ENCODE measurements around the gene VIT.

The VIT gene

GRCh38 chr2:36667931-36668330, 28.6 kb upstream of the VIT start:
- TF ChIP-seq CTCF (conservative IDR thresholded peaks at IDR 0.05): no peak
- no peak overlapping the region for H3K27ac ChIP-seq

DNA sequence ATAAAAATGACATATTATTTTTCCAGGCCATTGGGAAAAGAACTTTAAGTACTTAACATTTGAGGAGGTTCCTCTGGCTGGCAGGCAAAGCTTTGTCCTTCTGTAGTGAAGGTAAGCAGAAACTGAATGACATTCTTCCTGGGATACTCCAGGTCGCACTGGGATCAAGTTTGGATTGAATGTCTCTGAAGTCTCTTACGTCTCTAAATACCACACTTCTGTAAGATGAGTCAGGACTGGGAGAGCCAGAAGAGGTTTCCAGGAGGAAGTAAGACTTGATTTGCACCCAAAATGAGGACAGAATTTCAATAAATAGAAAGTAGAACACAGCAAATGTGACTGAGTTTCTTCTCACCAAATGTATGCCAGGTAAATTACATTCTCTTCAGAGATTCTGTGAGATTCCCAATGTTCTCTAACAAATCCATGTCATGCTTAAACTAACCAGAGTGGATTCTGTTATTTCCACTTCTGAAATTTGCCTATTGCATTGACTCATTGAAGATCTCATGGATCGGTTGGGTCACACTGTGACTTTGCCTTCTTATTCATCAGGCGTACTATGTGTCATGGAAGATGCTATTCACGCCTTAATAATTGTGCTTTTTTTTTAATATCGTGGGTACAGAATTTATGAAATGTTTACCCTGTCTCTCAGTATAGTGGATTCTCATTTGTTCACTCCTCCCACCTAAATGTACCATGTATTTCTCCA, 25.5 kb upstream of the VIT start:
- no peak overlapping the region for H3K27ac ChIP-seq
- TF ChIP-seq CTCF (conservative IDR thresholded peaks at IDR 0.05): no peak

DNA sequence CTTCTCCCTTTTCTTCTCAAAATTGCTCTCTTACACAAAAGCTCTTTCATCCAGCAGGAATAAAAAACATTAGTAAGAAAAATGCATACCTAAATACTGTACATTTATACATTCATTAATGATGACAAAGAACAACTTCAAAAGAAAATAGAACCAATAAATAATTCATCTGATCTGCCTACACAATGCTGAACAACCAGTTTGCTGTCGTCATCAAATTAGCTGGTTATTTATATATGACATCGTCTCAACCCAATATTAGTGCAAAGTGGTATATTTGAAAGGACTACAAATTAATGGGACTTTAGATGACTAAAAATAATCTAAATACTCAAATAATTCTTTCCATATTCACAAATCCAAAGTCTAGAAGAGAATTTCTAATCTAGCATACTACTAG, 24.8 kb upstream of the VIT start:
- no peak for TF ChIP-seq CTCF (conservative IDR thresholded peaks at IDR 0.05)
- H3K27ac ChIP-seq: no peak overlapping the region

DNA sequence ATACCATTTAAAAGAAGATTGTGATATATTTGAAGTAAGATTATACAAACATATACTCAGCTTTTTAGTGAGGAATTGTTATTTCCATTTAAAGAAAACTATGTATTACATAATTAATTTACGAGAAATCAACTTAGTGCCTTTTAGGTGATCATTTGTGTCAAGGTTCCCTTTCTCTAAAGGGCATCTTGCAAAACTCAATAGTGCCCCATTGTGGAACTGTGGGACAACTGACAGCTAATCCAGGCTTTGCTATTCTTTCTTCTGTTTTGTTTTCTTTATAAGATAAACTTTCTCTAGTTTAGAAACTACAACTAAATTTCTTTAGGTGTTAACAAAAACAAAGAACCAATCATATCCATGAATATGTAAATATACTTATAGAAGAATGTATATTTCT, 24.3 kb upstream of the VIT start:
- H3K27ac ChIP-seq: no peak overlapping the region
- peak; percentile 67 for TF ChIP-seq CTCF (conservative IDR thresholded peaks at IDR 0.05)

- TF ChIP-seq CTCF (conservative IDR thresholded peaks at IDR 0.05): no peak
- no peak overlapping the region for H3K27ac ChIP-seq
Measured at GRCh38 chr2:36675579-36676282, 20.8 kb upstream of the VIT start.

- TF ChIP-seq CTCF (conservative IDR thresholded peaks at IDR 0.05): no peak
- H3K27ac ChIP-seq: no peak overlapping the region
Measured at GRCh38 chr2:36676364-36676763, 20.1 kb upstream of the VIT start.

DNA sequence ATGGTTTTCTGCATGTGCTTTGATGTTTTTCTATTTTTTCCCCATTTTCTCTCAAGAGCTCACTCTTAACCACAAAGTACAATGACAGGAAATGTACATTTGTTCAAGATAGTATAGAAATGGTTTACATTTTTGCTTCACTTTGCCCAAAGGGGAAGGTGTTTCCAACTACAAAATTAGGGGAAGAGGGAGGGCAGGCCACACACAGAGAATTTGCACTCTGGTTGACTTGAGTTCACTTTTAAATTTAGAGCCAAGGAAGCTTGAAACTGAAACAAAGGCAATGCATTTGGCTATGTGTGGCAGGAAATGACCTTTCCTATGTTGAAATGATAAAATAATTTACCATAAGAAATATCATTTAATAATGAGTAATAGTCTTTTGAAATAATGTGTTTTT, 19.1 kb upstream of the VIT start:
- no peak for TF ChIP-seq CTCF (conservative IDR thresholded peaks at IDR 0.05)
- H3K27ac ChIP-seq: no peak overlapping the region

Data from VCaP (cell line).